ENCODE measurements around the gene FOXP1.

GRCh38 chr3:71195492-71195891 is 388.0 kb downstream of the FOXP1 start:
- no peak for TF ChIP-seq EZH2 (IDR thresholded peaks at IDR 0.05; ENCODE audit: borderline replicate concordance, low read length)
- TF ChIP-seq, protein P1, sequence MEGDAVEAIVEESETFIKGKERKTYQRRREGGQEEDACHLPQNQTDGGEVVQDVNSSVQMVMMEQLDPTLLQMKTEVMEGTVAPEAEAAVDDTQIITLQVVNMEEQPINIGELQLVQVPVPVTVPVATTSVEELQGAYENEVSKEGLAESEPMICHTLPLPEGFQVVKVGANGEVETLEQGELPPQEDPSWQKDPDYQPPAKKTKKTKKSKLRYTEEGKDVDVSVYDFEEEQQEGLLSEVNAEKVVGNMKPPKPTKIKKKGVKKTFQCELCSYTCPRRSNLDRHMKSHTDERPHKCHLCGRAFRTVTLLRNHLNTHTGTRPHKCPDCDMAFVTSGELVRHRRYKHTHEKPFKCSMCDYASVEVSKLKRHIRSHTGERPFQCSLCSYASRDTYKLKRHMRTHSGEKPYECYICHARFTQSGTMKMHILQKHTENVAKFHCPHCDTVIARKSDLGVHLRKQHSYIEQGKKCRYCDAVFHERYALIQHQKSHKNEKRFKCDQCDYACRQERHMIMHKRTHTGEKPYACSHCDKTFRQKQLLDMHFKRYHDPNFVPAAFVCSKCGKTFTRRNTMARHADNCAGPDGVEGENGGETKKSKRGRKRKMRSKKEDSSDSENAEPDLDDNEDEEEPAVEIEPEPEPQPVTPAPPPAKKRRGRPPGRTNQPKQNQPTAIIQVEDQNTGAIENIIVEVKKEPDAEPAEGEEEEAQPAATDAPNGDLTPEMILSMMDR (conservative IDR thresholded peaks at IDR 0.05 in 1 of 2, IDR thresholded peaks at IDR 0.05 in 1 of 2; ENCODE audit: extremely low read depth in 1 of 2, insufficient read depth in 1 of 2, low read depth in 1 of 2, low read length in 2 of 2): no peak

Measured in mammary epithelial cell (primary cell).